Measurements from ENCODE around the gene CYB5D1. TPM values are rescaled to one million over a fixed set of nuclear protein-coding genes. Genes with fewer than 3 reads are reported as not detected.

The CYB5D1 gene
- total and polyA plus RNA-seq, 8 donors: 4.9 to 10.5 (median 8.3) TPM

GRCh38 chr17:7864995-7865650, 7.3 kb downstream of the CYB5D1 start:
- H3K4me3 ChIP-seq: no peak overlapping the region
- H3K27ac ChIP-seq: no peak overlapping the region
- no peak for ATAC-seq
- FAIRE-seq: no peak
- H3K36me3 ChIP-seq: no peaks in the 10 kb centered on the region
- no peak for DNase-seq
- H3K9me3 ChIP-seq: no peaks in the 10 kb centered on the region
- no peaks in the 10 kb centered on the region for H3K4me1 ChIP-seq
- intact Hi-C loops (cut with DNase I): loop anchor here in 2 of 3 donors (5.0 to 10.0 kb wide), 2 partner anchors 117 to 120 kb away; no protein-coding TSS in a partner anchor
- WGBS, 2 donors: 87 to 92% methylated on average over 5 of the region's 5 CpGs
- no peaks in the 10 kb centered on the region for H3K27me3 ChIP-seq
- TF ChIP-seq CTCF (IDR thresholded peaks at IDR 0.05): no peak

- TF ChIP-seq CTCF (IDR thresholded peaks at IDR 0.05): no peak
- no peak for ATAC-seq
- no peak for FAIRE-seq
- intact Hi-C loops (cut with DNase I): loop anchor here in 2 of 3 donors (5.0 to 10.0 kb wide), 2 partner anchors 114 to 117 kb away; no protein-coding TSS in a partner anchor
- Histone ChIP-seq H3K36me3 (no peaks in the 10 kb centered on the region), H3K9me3 (no peaks in the 10 kb centered on the region), H3K4me3 (no peak overlapping the region), H3K4me1 (no peaks in the 10 kb centered on the region), H3K27me3 (no peaks in the 10 kb centered on the region), H3K27ac (no peak overlapping the region)
- WGBS, 2 donors: 65 to 75% methylated on average over 5 of the region's 5 CpGs
- no peak for DNase-seq
These were observed 10.1 kb downstream of the CYB5D1 start for GRCh38 chr17:7867881-7868329.

GRCh38 chr17:7873051-7873450, 15.2 kb downstream of the CYB5D1 start:
- no peak for FAIRE-seq
- H3K27me3 ChIP-seq: no peaks in the 10 kb centered on the region
- no peak for DNase-seq
- no peak overlapping the region for H3K27ac ChIP-seq
- intact Hi-C loops (cut with DNase I): no loop called here
- 67 to 71% methylated on average over 4 of the region's 4 CpGs for WGBS, 2 donors
- no peaks in the 10 kb centered on the region for H3K4me1 ChIP-seq
- H3K36me3 ChIP-seq: no peaks in the 10 kb centered on the region
- TF ChIP-seq CTCF (IDR thresholded peaks at IDR 0.05): no peak
- ATAC-seq: no peak
- H3K9me3 ChIP-seq: no peaks in the 10 kb centered on the region
- no peak overlapping the region for H3K4me3 ChIP-seq

- ATAC-seq: no peak
These were observed 18.1 kb downstream of the CYB5D1 start for GRCh38 chr17:7875804-7876370.

More at GRCh38 chr17:7875804-7876370, 18.1 kb downstream of the CYB5D1 start:
- Histone ChIP-seq H3K27me3 (no peaks in the 10 kb centered on the region), H3K27ac (no peak overlapping the region), H3K4me1 (peaks cover 0 to 1% (median 0%) of the 10 kb centered on the region in 3 donors), H3K36me3 (peaks cover 0 to 8% (median 0%) of the 10 kb centered on the region in 3 donors), H3K9me3 (no peaks in the 10 kb centered on the region), H3K4me3 (no peak overlapping the region)
- no peak for DNase-seq
- intact Hi-C loops (cut with DNase I): no loop called here
- FAIRE-seq: no peak
- TF ChIP-seq CTCF (IDR thresholded peaks at IDR 0.05): no peak
- 83 to 85% methylated on average over 2 of the region's 2 CpGs for WGBS, 2 donors

Data from pancreas (tissue), 10 donors.